Tibial nerve (tissue), 4 donors: Measurements from ENCODE around the gene PZP. TPM values are rescaled to one million over a fixed set of nuclear protein-coding genes. Genes with fewer than 3 reads are reported as not detected.

ENCODE experiments used
- DNase-seq, 2 donors: peaks; one replicate each; pipeline ENCODE4 v3.0.0-alpha.2; 2019; ENCODE audit warnings: low spot score in 2 of 2
- H3K27ac ChIP-seq, 4 donors: fragments of 200-600 bp; sonication (generic) in 3 of 4; one replicate each; pipeline ENCODE4 v1.5.1; 2017 to 2019; ENCODE audit warnings: mild to moderate bottlenecking in 1 of 4
- H3K27me3 ChIP-seq, 2 donors: fragments of 200-600 bp; sonication (generic) in 1 of 2; one replicate each; pipeline versions ENCODE4 v1.5.1 to v1.6.0; 2017 to 2019
- H3K36me3 ChIP-seq, 3 donors: fragments of 200-600 bp; sonication (generic); one replicate each; pipeline ENCODE4 v1.5.1; 2018 to 2019
- H3K4me1 ChIP-seq, 4 donors: fragments of 200-600 bp; sonication (generic) in 3 of 4; one replicate each; pipeline ENCODE4 v1.5.1; 2017 to 2019
- H3K4me3 ChIP-seq, 4 donors: fragments of 200-600 bp; sonication (generic) in 3 of 4; one replicate each; pipeline ENCODE4 v1.5.1; 2017 to 2019; ENCODE audit warnings: mild to moderate bottlenecking in 1 of 4, moderate library complexity in 1 of 4
- H3K9me3 ChIP-seq, 4 donors: fragments of 200-600 bp; sonication (generic) in 3 of 4; one replicate each; pipeline ENCODE4 v1.5.1; 2017 to 2019
- EP300 ChIP-seq, 2 donors: sonication (generic); formaldehyde crosslinking; IDR thresholded peaks; one replicate each; pipeline ENCODE4 v1.6.1; 2017; ENCODE audit warnings: antibody characterized with exemption in 2 of 2, mild to moderate bottlenecking in 1 of 2
- POLR2A ChIP-seq, 2 donors: fragments of 450-650 bp; IDR thresholded peaks; one replicate each; pipeline ENCODE4 v1.6.1; 2017; ENCODE audit warnings: antibody characterized with exemption in 2 of 2, mild to moderate bottlenecking in 2 of 2, moderate library complexity in 2 of 2
- WGBS, 2 donors: methylation state at CpG; one replicate each; pipeline ENCODE4 v1.1.5; 2018; 5-methylcytosine and 5-hydroxymethylcytosine counted together
- total RNA-seq, 4 donors: library from RNA; depleted of rRNA; stranded (reverse); fragments of >200 nt; gene quantifications; one replicate each; pipeline ENCODE4 v1.1.0, GENCODE V29; 2016
- TF ChIP-seq, protein P1 (sequence below), 5 experiments: fragments of 200-600 bp in 3 of 5; fragments of 450-650 bp in 2 of 5; sonication (generic) in 3 of 5; IDR thresholded peaks; one replicate each; pipeline ENCODE4 v1.5.1; 2016 to 2019; ENCODE audit warnings: antibody characterized with exemption in 5 of 5, mild to moderate bottlenecking in 3 of 5, moderate library complexity in 2 of 5

PZP gene
- total RNA-seq, 4 donors from 2014 or later: 0.22 to 0.59 (median 0.30) TPM; not detected in 1

- Histone ChIP-seq H3K9me3 (no peaks in the 10 kb centered on the region), H3K4me1 (peaks cover 0 to 14% (median 0%) of the 10 kb centered on the region in 4 donors), H3K27ac (no peak overlapping the region), H3K36me3 (peaks cover 0 to 90% (median 2%) of the 10 kb centered on the region in 3 donors), H3K27me3 (no peaks in the 10 kb centered on the region), H3K4me3 (no peak overlapping the region)
- TF ChIP-seq EP300 (IDR thresholded peaks at IDR 0.05): no peak
- TF ChIP-seq, protein P1, sequence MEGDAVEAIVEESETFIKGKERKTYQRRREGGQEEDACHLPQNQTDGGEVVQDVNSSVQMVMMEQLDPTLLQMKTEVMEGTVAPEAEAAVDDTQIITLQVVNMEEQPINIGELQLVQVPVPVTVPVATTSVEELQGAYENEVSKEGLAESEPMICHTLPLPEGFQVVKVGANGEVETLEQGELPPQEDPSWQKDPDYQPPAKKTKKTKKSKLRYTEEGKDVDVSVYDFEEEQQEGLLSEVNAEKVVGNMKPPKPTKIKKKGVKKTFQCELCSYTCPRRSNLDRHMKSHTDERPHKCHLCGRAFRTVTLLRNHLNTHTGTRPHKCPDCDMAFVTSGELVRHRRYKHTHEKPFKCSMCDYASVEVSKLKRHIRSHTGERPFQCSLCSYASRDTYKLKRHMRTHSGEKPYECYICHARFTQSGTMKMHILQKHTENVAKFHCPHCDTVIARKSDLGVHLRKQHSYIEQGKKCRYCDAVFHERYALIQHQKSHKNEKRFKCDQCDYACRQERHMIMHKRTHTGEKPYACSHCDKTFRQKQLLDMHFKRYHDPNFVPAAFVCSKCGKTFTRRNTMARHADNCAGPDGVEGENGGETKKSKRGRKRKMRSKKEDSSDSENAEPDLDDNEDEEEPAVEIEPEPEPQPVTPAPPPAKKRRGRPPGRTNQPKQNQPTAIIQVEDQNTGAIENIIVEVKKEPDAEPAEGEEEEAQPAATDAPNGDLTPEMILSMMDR (IDR thresholded peaks at IDR 0.05): no peak
- DNase-seq: no peak
- WGBS, 2 donors: 66 to 67% methylated on average over 5 of the region's 5 CpGs
These were observed 99.5 kb downstream of the PZP start for GRCh38 chr12:9108504-9109212.

DNA sequence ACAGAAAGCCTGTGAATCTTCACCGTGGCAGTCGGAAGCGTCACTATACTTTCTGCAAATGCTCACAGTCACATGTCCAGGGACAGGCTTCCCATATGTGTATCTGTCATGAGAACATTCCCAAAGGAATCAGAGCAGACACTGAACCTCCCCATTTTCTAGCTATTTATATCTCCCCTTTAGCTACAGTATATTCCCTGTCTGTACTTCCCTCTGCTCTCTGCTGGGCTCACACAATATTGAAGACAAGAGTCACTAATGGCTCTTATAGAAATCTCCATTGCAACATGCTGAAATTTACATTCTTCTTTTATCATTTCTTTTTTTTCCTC is 100.7 kb downstream of the PZP start:
- WGBS, 2 donors: 87 to 91% methylated on average over 3 of the region's 3 CpGs

GRCh38 chr12:9106610-9107541 is 101.3 kb downstream of the PZP start:
- Histone ChIP-seq H3K27me3 (no peaks in the 10 kb centered on the region), H3K4me3 (no peak overlapping the region), H3K36me3 (peaks cover 0 to 84% (median 2%) of the 10 kb centered on the region in 3 donors), H3K4me1 (peaks cover 0 to 9% (median 0%) of the 10 kb centered on the region in 4 donors), H3K9me3 (no peaks in the 10 kb centered on the region), H3K27ac (no peak overlapping the region)
- no peak for DNase-seq
- WGBS, 2 donors: 90 to 91% methylated on average over 11 of the region's 11 CpGs
- TF ChIP-seq, protein P1 (IDR thresholded peaks at IDR 0.05): no peak
- no peak for TF ChIP-seq EP300 (IDR thresholded peaks at IDR 0.05)
- TF ChIP-seq POLR2A (IDR thresholded peaks at IDR 0.05): no peak

More for the DNA sequence above, 100.7 kb downstream of the PZP start:
- Histone ChIP-seq H3K4me3 (no peak overlapping the region), H3K36me3 (peaks cover 0 to 84% (median 2%) of the 10 kb centered on the region in 3 donors), H3K27ac (no peak overlapping the region), H3K27me3 (no peaks in the 10 kb centered on the region), H3K9me3 (no peaks in the 10 kb centered on the region), H3K4me1 (peaks cover 0 to 9% (median 0%) of the 10 kb centered on the region in 4 donors)
- no peak for DNase-seq
- TF ChIP-seq EP300 (IDR thresholded peaks at IDR 0.05) (no peak), POLR2A (IDR thresholded peaks at IDR 0.05) (no peak)
- TF ChIP-seq, protein P1 (IDR thresholded peaks at IDR 0.05): no peak

GRCh38 chr12:9106067-9106466 is 102.1 kb downstream of the PZP start:
- DNase-seq: no peak
- 79 to 82% methylated on average over 1 of the region's 1 CpG for WGBS, 2 donors
- Histone ChIP-seq H3K27me3 (no peaks in the 10 kb centered on the region), H3K4me3 (no peak overlapping the region), H3K27ac (no peak overlapping the region), H3K4me1 (peaks cover 0 to 3% (median 0%) of the 10 kb centered on the region in 4 donors), H3K36me3 (peaks cover 0 to 85% (median 2%) of the 10 kb centered on the region in 3 donors), H3K9me3 (no peaks in the 10 kb centered on the region)
- TF ChIP-seq, protein P1 (IDR thresholded peaks at IDR 0.05): no peak
- TF ChIP-seq POLR2A (IDR thresholded peaks at IDR 0.05): no peak
- TF ChIP-seq EP300 (IDR thresholded peaks at IDR 0.05): no peak
